NOMO-1 treated with DMSO at 0.1 percent for 48 hours (cell line): ENCODE data around the gene C17orf67.
A peak's percentile ranks its signal among the peaks of the same experiment; 100 is the strongest.
"Not testable (repeated sequence)": the region's sequence is repeated elsewhere in the genome, so short reads cannot be mapped to it uniquely, and the experiment has no call there.

Experiments used
- DNase-seq: peaks from one replicate; lab custom pipeline; 2025; ENCODE audit not compliant: unreplicated experiment; lab: John Stamatoyannopoulos, UW

C17orf67 gene

GRCh38 chr17:56778898-56779297 lies 54.8 kb downstream of the C17orf67 start:
- no peak for DNase-seq

GRCh38 chr17:56777859-56778258 lies 55.9 kb downstream of the C17orf67 start:
- no peak for DNase-seq

- DNase-seq = peak; percentile 54
These were observed 59.1 kb downstream of the C17orf67 start for GRCh38 chr17:56774650-56775049.

GRCh38 chr17:56773124-56773523 lies 60.6 kb downstream of the C17orf67 start:
- no peak for DNase-seq

- no peak for DNase-seq
These were observed 61.3 kb downstream of the C17orf67 start for GRCh38 chr17:56772442-56772841.

- no peak for DNase-seq
These were observed 61.7 kb downstream of the C17orf67 start for GRCh38 chr17:56771975-56772374.

GRCh38 chr17:56771563-56771962 lies 62.2 kb downstream of the C17orf67 start:
- no peak for DNase-seq

GRCh38 chr17:56770427-56770826 lies 63.3 kb downstream of the C17orf67 start:
- DNase-seq = no peak

DNA sequence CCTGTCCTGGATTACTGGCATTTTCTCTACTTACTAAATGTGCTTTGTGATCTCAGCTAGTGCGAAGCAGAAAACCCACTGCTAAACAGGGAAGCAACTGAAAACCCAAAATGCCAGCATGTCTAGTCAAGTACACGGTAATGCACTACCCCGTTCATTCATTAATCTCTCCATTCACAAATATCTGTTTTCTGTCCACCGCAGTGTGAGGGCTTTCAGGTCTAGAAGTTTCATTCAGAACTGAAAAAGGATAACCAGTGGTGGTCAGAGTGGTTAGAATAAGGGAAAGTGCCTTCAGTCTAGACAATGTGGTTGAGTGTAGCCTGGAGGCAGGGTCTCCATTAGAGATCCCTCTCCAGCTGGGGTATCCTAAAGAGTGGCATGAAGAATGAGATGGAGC lies 68.3 kb downstream of the C17orf67 start:
- no peak for DNase-seq

GRCh38 chr17:56762988-56763387 lies 70.7 kb downstream of the C17orf67 start:
- DNase-seq = no peak

GRCh38 chr17:56762144-56762543 lies 71.6 kb downstream of the C17orf67 start:
- DNase-seq = no peak

DNA sequence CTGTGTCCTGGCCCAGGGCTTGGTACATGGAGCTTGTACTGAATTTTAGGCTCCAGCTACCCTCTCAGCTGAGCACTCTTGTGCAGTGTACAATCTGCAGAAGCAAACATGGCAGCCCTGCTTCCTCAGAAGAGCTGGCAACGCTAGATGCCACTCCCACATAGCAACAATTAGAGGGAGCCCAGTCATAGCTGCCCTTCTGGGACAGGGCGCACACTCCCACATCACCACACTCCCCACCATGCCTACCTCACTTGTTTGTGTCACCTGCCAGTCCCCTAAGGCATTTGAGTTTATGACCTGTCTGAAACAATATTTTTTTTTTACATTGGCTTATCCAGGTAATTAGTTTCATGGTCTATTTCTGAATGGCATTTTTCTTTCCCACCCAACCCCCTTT lies 72.3 kb downstream of the C17orf67 start:
- no peak for DNase-seq

DNA sequence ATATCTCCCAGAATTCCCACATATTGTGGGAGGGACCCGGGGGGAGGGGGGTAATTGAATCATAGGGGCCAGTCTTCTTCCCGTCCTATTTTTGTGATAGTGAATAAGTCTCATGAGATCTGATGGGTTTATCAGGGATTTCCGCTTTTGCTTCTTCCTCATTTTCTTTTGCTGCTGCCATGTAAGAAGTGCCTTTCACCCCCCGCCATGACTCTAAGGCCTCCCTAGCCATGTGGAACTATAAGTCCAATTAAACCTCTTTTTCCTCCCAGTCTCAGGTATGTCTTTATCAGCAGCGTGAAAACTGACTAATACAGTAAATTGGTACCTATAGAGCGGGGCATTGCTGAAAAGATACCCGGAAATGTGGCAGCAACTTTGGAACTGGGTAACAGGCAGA lies 76.1 kb downstream of the C17orf67 start:
- DNase-seq = not testable (repeated sequence)

GRCh38 chr17:56756536-56756935 lies 77.2 kb downstream of the C17orf67 start:
- DNase-seq = no peak

DNA sequence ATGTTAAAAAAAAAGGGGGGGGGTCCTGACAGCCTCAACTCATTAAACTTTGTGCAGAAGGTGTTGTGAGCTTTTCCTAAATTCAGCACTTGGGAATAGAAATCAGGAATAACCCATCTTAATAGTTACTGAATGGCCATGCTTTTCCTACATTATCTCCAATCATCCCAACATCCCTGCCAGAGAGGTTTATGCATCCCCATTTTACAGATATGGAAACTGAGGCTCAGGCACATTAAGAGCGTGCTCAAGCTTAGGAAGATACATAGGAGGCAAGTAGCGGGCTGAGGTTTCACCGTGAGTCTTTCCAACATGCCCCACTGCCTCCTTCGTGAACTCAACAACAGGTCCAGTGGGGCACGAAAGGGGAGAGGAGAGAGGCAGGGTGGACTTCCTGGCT lies 78.4 kb downstream of the C17orf67 start:
- DNase-seq = no peak

DNA sequence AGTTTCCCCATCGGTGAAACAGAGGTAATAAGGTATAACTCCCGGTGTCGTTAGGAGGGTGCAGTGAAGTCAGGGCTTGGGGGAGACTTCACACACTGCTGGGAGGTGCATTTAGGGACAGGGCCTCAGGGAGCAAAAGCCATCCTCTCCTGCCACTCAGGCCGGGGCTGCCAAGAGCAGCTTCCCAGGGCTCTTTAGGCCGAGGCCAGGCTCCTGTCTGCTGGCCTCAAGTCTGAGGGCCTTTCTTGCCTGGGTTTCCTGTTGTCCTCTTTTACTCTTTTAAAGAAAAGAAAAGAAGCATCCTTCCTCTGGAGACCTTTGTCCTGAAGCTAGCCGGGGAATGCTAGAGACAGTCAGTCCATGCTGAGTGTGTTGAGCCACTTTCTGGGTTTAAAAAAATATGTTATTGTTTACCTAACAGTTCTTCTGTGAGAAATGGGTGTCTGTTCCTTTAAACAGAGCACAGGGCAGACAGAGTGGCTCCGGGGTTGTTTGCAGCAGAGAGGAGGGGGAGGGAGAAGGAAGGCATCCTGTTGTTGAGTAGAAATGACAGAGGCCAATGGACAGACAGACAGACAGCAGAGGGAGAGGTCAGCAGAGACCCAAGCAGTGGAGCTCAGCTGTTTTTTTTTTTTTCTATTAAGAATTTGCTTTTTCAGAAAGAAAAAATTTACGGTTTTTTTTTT lies 79.1 kb downstream of the C17orf67 start:
- peak; percentile 57 for DNase-seq

GRCh38 chr17:56752263-56752836 lies 81.4 kb downstream of the C17orf67 start:
- DNase-seq = peak; percentile 17

GRCh38 chr17:56751145-56751738 lies 82.5 kb downstream of the C17orf67 start:
- no peak for DNase-seq

- peak; percentile 91 for DNase-seq
These were observed 89.0 kb downstream of the C17orf67 start for GRCh38 chr17:56744721-56745120.

- no peak for DNase-seq
These were observed 91.1 kb downstream of the C17orf67 start for GRCh38 chr17:56742601-56743000.
